HL-60 (cell line): ENCODE data around the gene CFAP68.

ENCODE experiments used
- DNase-seq, 2 experiments: peaks; one replicate each; pipeline ENCODE4 v3.0.0-alpha.2; 2010 to 2020; ENCODE audit warnings: low read depth in 1 of 2, low spot score in 1 of 2
- H3K27ac ChIP-seq: fragments of 250-450 bp; sonication (Bioruptor Pico); replicated peaks from 2 replicates; pipeline ENCODE4 v1.5.1; 2020; ENCODE audit warnings: mild to moderate bottlenecking, moderate library complexity
- H3K27me3 ChIP-seq: fragments of 250-450 bp; sonication (Bioruptor Pico); 2 replicates; pipeline ENCODE4 v1.5.1; 2021; ENCODE audit warnings: mild to moderate bottlenecking, moderate library complexity; ENCODE audit not compliant: insufficient read depth, poor library complexity, severe bottlenecking
- H3K4me3 ChIP-seq: replicated peaks from 2 replicates; pipeline ENCODE4 v1.5.1; 2011; ENCODE audit warnings: mild to moderate bottlenecking, control low read depth, low read length; ENCODE audit not compliant: insufficient read depth
- GABPA ChIP-seq: IDR thresholded peaks from 2 replicates; pipeline ENCODE4 v1.6.1; 2012; ENCODE audit warnings: low read depth
- POLR2AphosphoS5 ChIP-seq: IDR thresholded peaks from 2 replicates; pipeline ENCODE4 v1.6.1; 2012; ENCODE audit warnings: low read depth
- SPI1 ChIP-seq: IDR thresholded peaks from 2 replicates; pipeline ENCODE4 v1.6.1; 2012; ENCODE audit warnings: low read depth, mild to moderate bottlenecking, borderline replicate concordance
- TF ChIP-seq, protein P1 (sequence below): IDR thresholded peaks from one replicate; pipeline ENCODE4 v1.5.1; 2011; ENCODE audit warnings: low read length, control low read depth, inconsistent platforms; ENCODE audit not compliant: insufficient read depth
- TF ChIP-seq, protein P2 (sequence below): IDR thresholded peaks from 2 replicates; pipeline ENCODE4 v1.6.1; 2012; ENCODE audit warnings: low read depth; ENCODE audit not compliant: insufficient replicate concordance

Gene CFAP68

DNA sequence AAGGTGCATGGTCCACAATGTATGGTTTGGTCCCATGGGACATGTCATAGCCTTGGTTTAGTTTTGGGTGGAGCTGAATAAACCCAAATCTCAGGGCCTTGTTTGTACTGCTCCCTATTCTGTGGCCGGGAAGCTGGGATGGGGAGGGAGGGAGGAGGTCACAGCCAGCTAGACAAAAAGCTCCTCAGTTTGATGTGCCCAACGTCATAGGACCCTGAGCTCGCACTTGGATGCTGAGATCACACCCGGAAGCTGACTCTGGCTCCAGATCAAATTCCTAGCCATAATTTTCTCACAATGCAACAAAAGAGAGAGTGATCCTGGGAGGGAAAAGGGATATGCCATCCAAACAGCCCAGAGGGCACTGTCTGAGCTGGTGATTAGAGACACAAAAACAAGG is 34.7 kb downstream of the CFAP68 start:
- no peak for DNase-seq
- H3K27me3 ChIP-seq = peaks cover 7% of the 10 kb centered on the region
- no peak for TF ChIP-seq SPI1
- H3K27ac ChIP-seq = no peak overlapping the region
- H3K4me3 ChIP-seq = no peak overlapping the region

DNA sequence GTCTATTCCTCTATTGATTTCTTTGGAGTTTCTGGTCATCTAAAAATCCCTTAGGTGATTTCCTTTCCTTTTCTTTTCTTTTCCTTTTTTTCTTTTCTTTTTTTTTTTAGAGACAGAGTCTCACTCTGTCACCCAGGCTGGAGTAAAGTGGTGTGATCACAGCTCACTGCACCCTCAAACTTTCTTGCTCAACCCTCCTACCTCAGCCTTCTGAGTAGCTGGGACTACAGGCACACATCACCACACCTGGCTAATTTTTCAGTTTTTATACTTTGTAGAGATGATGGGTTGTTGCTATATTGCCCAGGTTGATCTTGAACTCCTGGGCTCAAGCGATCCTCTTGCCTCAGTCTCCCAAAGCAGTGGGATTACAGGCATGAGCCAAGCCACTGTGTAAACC is 37.4 kb downstream of the CFAP68 start:
- peaks cover 3% of the 10 kb centered on the region for H3K27me3 ChIP-seq
- H3K27ac ChIP-seq = no peak overlapping the region
- TF ChIP-seq, protein P1, sequence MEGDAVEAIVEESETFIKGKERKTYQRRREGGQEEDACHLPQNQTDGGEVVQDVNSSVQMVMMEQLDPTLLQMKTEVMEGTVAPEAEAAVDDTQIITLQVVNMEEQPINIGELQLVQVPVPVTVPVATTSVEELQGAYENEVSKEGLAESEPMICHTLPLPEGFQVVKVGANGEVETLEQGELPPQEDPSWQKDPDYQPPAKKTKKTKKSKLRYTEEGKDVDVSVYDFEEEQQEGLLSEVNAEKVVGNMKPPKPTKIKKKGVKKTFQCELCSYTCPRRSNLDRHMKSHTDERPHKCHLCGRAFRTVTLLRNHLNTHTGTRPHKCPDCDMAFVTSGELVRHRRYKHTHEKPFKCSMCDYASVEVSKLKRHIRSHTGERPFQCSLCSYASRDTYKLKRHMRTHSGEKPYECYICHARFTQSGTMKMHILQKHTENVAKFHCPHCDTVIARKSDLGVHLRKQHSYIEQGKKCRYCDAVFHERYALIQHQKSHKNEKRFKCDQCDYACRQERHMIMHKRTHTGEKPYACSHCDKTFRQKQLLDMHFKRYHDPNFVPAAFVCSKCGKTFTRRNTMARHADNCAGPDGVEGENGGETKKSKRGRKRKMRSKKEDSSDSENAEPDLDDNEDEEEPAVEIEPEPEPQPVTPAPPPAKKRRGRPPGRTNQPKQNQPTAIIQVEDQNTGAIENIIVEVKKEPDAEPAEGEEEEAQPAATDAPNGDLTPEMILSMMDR = no peak
- TF ChIP-seq, protein P2, sequence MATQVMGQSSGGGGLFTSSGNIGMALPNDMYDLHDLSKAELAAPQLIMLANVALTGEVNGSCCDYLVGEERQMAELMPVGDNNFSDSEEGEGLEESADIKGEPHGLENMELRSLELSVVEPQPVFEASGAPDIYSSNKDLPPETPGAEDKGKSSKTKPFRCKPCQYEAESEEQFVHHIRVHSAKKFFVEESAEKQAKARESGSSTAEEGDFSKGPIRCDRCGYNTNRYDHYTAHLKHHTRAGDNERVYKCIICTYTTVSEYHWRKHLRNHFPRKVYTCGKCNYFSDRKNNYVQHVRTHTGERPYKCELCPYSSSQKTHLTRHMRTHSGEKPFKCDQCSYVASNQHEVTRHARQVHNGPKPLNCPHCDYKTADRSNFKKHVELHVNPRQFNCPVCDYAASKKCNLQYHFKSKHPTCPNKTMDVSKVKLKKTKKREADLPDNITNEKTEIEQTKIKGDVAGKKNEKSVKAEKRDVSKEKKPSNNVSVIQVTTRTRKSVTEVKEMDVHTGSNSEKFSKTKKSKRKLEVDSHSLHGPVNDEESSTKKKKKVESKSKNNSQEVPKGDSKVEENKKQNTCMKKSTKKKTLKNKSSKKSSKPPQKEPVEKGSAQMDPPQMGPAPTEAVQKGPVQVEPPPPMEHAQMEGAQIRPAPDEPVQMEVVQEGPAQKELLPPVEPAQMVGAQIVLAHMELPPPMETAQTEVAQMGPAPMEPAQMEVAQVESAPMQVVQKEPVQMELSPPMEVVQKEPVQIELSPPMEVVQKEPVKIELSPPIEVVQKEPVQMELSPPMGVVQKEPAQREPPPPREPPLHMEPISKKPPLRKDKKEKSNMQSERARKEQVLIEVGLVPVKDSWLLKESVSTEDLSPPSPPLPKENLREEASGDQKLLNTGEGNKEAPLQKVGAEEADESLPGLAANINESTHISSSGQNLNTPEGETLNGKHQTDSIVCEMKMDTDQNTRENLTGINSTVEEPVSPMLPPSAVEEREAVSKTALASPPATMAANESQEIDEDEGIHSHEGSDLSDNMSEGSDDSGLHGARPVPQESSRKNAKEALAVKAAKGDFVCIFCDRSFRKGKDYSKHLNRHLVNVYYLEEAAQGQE = no peak
- no peak for TF ChIP-seq GABPA
- TF ChIP-seq SPI1 = no peak
- no peak for TF ChIP-seq POLR2AphosphoS5
- no peak for DNase-seq
- no peak overlapping the region for H3K4me3 ChIP-seq

DNA sequence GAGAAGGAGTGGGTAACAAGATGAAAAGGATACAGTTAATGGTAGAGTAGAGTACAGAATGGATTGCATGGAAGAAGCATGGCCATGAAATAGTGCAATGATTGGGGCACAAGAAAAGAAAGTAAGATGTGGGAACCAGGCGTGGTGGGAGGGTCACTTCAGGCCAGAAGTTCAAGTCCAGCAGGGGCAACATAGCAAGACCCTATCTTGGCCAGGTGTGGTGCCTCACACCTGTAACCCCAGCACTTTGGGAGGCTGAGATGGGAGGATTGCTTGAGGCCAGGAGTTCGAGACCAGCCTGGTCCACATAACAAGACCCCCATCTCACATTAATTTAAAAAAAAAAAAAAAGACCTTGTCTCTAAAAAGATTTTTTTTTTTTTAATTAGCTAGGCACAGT is 38.0 kb downstream of the CFAP68 start:
- TF ChIP-seq POLR2AphosphoS5 = no peak
- DNase-seq = no peak
- H3K27ac ChIP-seq = no peak overlapping the region
- no peak overlapping the region for H3K4me3 ChIP-seq
- H3K27me3 ChIP-seq = peaks cover 1% of the 10 kb centered on the region

DNA sequence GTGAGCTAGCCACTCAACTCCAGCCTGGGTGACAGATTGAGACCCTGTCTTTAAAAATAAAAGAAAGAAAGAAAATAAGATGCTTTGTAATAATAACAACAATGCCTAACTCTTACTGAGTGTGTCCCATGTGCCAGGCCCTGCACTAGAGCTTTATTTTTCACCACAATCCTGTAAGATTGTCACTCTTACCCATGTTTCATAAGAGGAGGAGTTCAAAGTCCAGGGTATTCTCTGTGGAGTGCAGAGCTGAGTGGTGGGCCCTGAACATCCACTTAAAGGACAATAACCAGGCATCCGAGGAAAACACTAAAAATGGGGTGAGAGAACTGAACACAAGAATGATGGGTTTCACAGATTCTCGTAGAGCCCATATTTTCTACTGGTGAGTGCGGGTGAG is 38.4 kb downstream of the CFAP68 start:
- no peak for DNase-seq
- TF ChIP-seq, protein P2 = no peak
- TF ChIP-seq, protein P1 = no peak
- no peak for TF ChIP-seq GABPA
- Histone ChIP-seq H3K4me3 (no peak overlapping the region), H3K27me3 (no peaks in the 10 kb centered on the region), H3K27ac (no peak overlapping the region)

DNA sequence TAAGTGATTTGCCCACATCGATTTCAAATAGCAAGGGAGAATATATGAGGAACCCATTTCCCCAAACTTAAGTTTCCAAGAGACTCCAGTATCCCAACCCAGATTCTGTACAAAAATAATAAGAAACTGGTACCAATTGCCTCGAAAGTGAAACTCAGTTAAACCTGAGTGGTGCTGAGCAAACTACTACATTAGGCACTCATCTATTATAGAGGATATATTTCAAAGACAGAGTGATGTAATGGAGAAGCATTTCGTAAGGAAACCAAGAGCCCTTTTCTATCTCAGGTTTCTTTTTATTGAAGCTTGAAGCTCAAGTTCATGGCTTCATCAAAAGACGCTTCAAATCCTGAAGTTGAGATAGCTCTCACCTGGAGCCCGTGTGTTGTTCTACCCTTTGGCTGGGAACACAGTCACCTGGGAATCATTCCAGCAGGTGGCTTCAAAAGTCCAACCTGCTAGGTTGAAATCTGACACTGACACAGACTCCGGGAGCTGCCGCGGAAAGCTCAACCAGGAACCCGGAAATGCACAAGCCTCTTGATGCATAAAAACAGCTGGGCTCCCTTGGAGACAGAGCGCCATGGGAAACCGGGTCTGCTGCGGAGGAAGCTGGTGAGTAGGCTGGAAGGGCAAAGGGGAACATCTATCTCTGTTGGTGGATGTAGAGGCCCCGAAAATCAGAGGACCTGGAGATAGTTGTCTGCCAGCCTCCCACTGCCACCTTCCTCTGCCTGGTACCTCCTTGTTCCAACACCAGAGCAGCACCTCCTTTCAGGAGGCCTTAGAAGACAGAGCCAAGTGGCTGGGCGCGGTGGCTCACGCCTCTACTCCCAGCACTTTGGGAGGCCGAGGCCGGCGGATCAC is 39.3 kb downstream of the CFAP68 start, which contains the start of gene C11orf52:
TSS of gene C11orf52 (plus strand) at position 524 of the 867 bp plus-strand sequence. CDS start at position 584, 60 bp downstream.
- Histone ChIP-seq H3K4me3 (no peak within 1 kb of the TSS), H3K27ac (no peak within 1 kb of the TSS)

More for the DNA sequence above, 39.3 kb downstream of the CFAP68 start, which contains the start of gene C11orf52:
- DNase-seq = no peak
- no peaks in the 10 kb centered on the region for H3K27me3 ChIP-seq
- TF ChIP-seq GABPA = no peak
- TF ChIP-seq, protein P2 = no peak
